Endothelial cell (in vitro differentiated cells): Measurements from ENCODE around the gene NTM. TPM values are rescaled to one million over a fixed set of nuclear protein-coding genes. Genes with fewer than 3 reads are reported as not detected.

Experiments
- DNase-seq: peaks from one replicate; pipeline ENCODE4 v3.0.0; 2021; ENCODE audit warnings: low spot score
- H3K27ac Mint-ChIP-seq: one replicate; pipeline ENCODE4 v1.8.0; 2021; ENCODE audit warnings: mixed read lengths, inconsistent platforms; ENCODE audit not compliant: unreplicated experiment
- H3K27me3 Mint-ChIP-seq: one replicate; pipeline ENCODE4 v1.8.0; 2021; ENCODE audit warnings: mild to moderate bottlenecking, moderate library complexity, mixed read lengths, inconsistent platforms; ENCODE audit not compliant: unreplicated experiment
- H3K36me3 Mint-ChIP-seq: one replicate; pipeline ENCODE4 v1.8.0; 2021; ENCODE audit warnings: mild to moderate bottlenecking, low read depth, mixed read lengths, inconsistent platforms; ENCODE audit not compliant: unreplicated experiment
- H3K4me1 Mint-ChIP-seq: one replicate; pipeline ENCODE4 v1.8.0; 2021; ENCODE audit warnings: mild to moderate bottlenecking, mixed read lengths, inconsistent platforms; ENCODE audit not compliant: unreplicated experiment
- H3K4me3 Mint-ChIP-seq: one replicate; pipeline ENCODE4 v1.8.0; 2021; ENCODE audit warnings: mild to moderate bottlenecking, mixed read lengths, inconsistent platforms; ENCODE audit not compliant: unreplicated experiment
- H3K9me3 Mint-ChIP-seq: one replicate; pipeline ENCODE4 v1.8.0; 2021; ENCODE audit warnings: mixed read lengths, inconsistent platforms; ENCODE audit not compliant: unreplicated experiment
- CTCF ChIP-seq: fragments of 200-600 bp; sonication (generic); IDR thresholded peaks from one replicate; pipeline ENCODE4 v1.5.0; 2021; ENCODE audit warnings: antibody characterized with exemption; ENCODE audit not compliant: unreplicated experiment
- total RNA-seq: library from RNA; stranded (reverse); fragmentation: NEBNext Ultra II Directional; extraction: Animal tissue kit (Norgen Biotek cat#: 25700); gene quantifications from one replicate; pipeline ENCODE4 v1.2.1, GENCODE V29; 2021; ENCODE audit not compliant: unreplicated experiment

NTM gene
- total RNA-seq, 1 donor from 2014 or later, result 3.6 TPM

- Mint-ChIP-seq H3K4me1 (peaks cover 11% of the 10 kb centered on the region), H3K27me3 (peaks cover 3% of the 10 kb centered on the region), H3K4me3 (no peak overlapping the region), H3K9me3 (no peaks in the 10 kb centered on the region), H3K36me3 (no peaks in the 10 kb centered on the region), H3K27ac (no peak overlapping the region)
- TF ChIP-seq CTCF, result no peak
- DNase-seq, result no peak
Measured at GRCh38 chr11:132052342-132052741, 681.9 kb downstream of the NTM start.

GRCh38 chr11:132052904-132053303 is 682.5 kb downstream of the NTM start:
- no peak overlapping the region for H3K4me3 Mint-ChIP-seq
- no peaks in the 10 kb centered on the region for H3K36me3 Mint-ChIP-seq
- H3K27me3 Mint-ChIP-seq, result peaks cover 3% of the 10 kb centered on the region
- no peak overlapping the region for H3K27ac Mint-ChIP-seq
- peaks cover 11% of the 10 kb centered on the region for H3K4me1 Mint-ChIP-seq
- no peaks in the 10 kb centered on the region for H3K9me3 Mint-ChIP-seq
- no peak for TF ChIP-seq CTCF
- DNase-seq, result no peak

- H3K4me1 Mint-ChIP-seq, result peaks cover 4% of the 10 kb centered on the region
- H3K9me3 Mint-ChIP-seq, result no peaks in the 10 kb centered on the region
- no peak for TF ChIP-seq CTCF
- no peak for DNase-seq
- H3K36me3 Mint-ChIP-seq, result no peaks in the 10 kb centered on the region
- peak overlapping the region; percentile 16 for H3K27ac Mint-ChIP-seq
- H3K27me3 Mint-ChIP-seq, result no peaks in the 10 kb centered on the region
- H3K4me3 Mint-ChIP-seq, result no peak overlapping the region
Measured at GRCh38 chr11:132054822-132055221, 684.4 kb downstream of the NTM start.

- Mint-ChIP-seq H3K27ac (no peak overlapping the region), H3K27me3 (no peaks in the 10 kb centered on the region), H3K4me3 (no peak overlapping the region), H3K4me1 (peaks cover 4% of the 10 kb centered on the region), H3K9me3 (no peaks in the 10 kb centered on the region), H3K36me3 (no peaks in the 10 kb centered on the region)
- DNase-seq, result no peak
- no peak for TF ChIP-seq CTCF
Measured at GRCh38 chr11:132055296-132055695, 684.9 kb downstream of the NTM start.

- Mint-ChIP-seq H3K4me1 (peaks cover 4% of the 10 kb centered on the region), H3K27ac (no peak overlapping the region), H3K4me3 (no peak overlapping the region), H3K27me3 (no peaks in the 10 kb centered on the region), H3K9me3 (no peaks in the 10 kb centered on the region), H3K36me3 (no peaks in the 10 kb centered on the region)
- no peak for TF ChIP-seq CTCF
- no peak for DNase-seq
Measured at GRCh38 chr11:132056689-132057088, 686.3 kb downstream of the NTM start.
